ENCODE measurements around the gene FAAH.
A peak's percentile ranks its signal among the peaks of the same experiment; 100 is the strongest.

Gene FAAH

GRCh38 chr1:46370214-46370633 lies 23.9 kb upstream of the FAAH start:
- no peak for TF ChIP-seq CTCF (IDR thresholded peaks at IDR 0.05; ENCODE audit: unreplicated experiment in 3 of 3)
- Mint-ChIP-seq H3K4me1 (no peaks in the 10 kb centered on the region), H3K9me3 (no peaks in the 10 kb centered on the region), H3K27me3 (ENCODE audit: low read depth) (no peaks in the 10 kb centered on the region), H3K27ac (no peak overlapping the region), H3K4me3 (no peak overlapping the region), H3K36me3 (ENCODE audit: low read depth) (peaks cover 32% of the 10 kb centered on the region)

GRCh38 chr1:46372431-46372830 lies 21.7 kb upstream of the FAAH start:
- H3K27me3 Mint-ChIP-seq (ENCODE audit: low read depth) = no peaks in the 10 kb centered on the region
- no peak for TF ChIP-seq CTCF (IDR thresholded peaks at IDR 0.05; ENCODE audit: unreplicated experiment in 3 of 3)
- no peak overlapping the region for H3K4me3 Mint-ChIP-seq
- H3K27ac Mint-ChIP-seq = peak overlapping the region in 1 of 3 experiments; percentile 6
- no peaks in the 10 kb centered on the region for H3K9me3 Mint-ChIP-seq
- H3K36me3 Mint-ChIP-seq (ENCODE audit: low read depth) = peaks cover 28% of the 10 kb centered on the region
- H3K4me1 Mint-ChIP-seq = no peaks in the 10 kb centered on the region

- Mint-ChIP-seq H3K36me3 (ENCODE audit: low read depth) (no peaks in the 10 kb centered on the region), H3K9me3 (peaks cover 3% of the 10 kb centered on the region), H3K27ac (peak overlapping the region; percentile 33 to 64 (median 56)), H3K4me3 (no peak overlapping the region), H3K4me1 (peaks cover 8% of the 10 kb centered on the region), H3K27me3 (ENCODE audit: low read depth) (no peaks in the 10 kb centered on the region)
- TF ChIP-seq CTCF (IDR thresholded peaks at IDR 0.05; ENCODE audit: unreplicated experiment in 3 of 3) = no peak
Observed at GRCh38 chr1:46379996-46380395, 14.1 kb upstream of the FAAH start.

GRCh38 chr1:46380508-46380907 lies 13.6 kb upstream of the FAAH start:
- Mint-ChIP-seq H3K36me3 (ENCODE audit: low read depth) (no peaks in the 10 kb centered on the region), H3K4me1 (peaks cover 8% of the 10 kb centered on the region), H3K27ac (peak overlapping the region in 1 of 3 experiments; percentile 33), H3K27me3 (ENCODE audit: low read depth) (no peaks in the 10 kb centered on the region), H3K4me3 (no peak overlapping the region), H3K9me3 (peaks cover 3% of the 10 kb centered on the region)
- no peak for TF ChIP-seq CTCF (IDR thresholded peaks at IDR 0.05; ENCODE audit: unreplicated experiment in 3 of 3)

GRCh38 chr1:46393510-46393909 lies 607 bp upstream of the FAAH start:
- TF ChIP-seq CTCF (IDR thresholded peaks at IDR 0.05; ENCODE audit: unreplicated experiment in 3 of 3) = no peak
- H3K36me3 Mint-ChIP-seq (ENCODE audit: low read depth) = no peaks in the 10 kb centered on the region
- peaks cover 37% of the 10 kb centered on the region for H3K4me1 Mint-ChIP-seq
- H3K27me3 Mint-ChIP-seq (ENCODE audit: low read depth) = peaks cover 40% of the 10 kb centered on the region
- H3K4me3 Mint-ChIP-seq = peak overlapping the region; percentile 85 to 91 (median 86)
- peak overlapping the region; percentile 76 to 83 (median 77) for H3K27ac Mint-ChIP-seq
- H3K9me3 Mint-ChIP-seq = peaks cover 5% of the 10 kb centered on the region

GRCh38 chr1:46394872-46395465 lies 852 bp downstream of the FAAH start:
- H3K27me3 Mint-ChIP-seq (ENCODE audit: low read depth) = peaks cover 46% of the 10 kb centered on the region
- H3K36me3 Mint-ChIP-seq (ENCODE audit: low read depth) = no peaks in the 10 kb centered on the region
- peak overlapping the region; percentile 83 to 90 (median 87) for H3K4me3 Mint-ChIP-seq
- TF ChIP-seq CTCF (IDR thresholded peaks at IDR 0.05; ENCODE audit: unreplicated experiment in 3 of 3) = no peak
- H3K4me1 Mint-ChIP-seq = peaks cover 50% of the 10 kb centered on the region
- peaks cover 3% of the 10 kb centered on the region for H3K9me3 Mint-ChIP-seq
- peak overlapping the region; percentile 75 to 91 (median 85) for H3K27ac Mint-ChIP-seq
